Stimulated activated naive CD8-positive, alpha-beta T cell treated with anti-CD3 and anti-CD28 coated beads, Interleukin-15, Interleukin-2, amounts not matched to agents 100 U/mL and 50 U/mL, for 24 hours (primary cell): ENCODE results near the gene ANKS4B.
"Not testable (repeated sequence)": the region's sequence is repeated elsewhere in the genome, so short reads cannot be mapped to it uniquely, and the experiment has no call there.

ENCODE experiments used
- ATAC-seq: fragments of 150-1000 bp; cut with Tn5 transposase; one replicate; pipeline ENCODE4 v1.10.0; 2021
- DNase-seq: peaks from one replicate; pipeline ENCODE4 v3.0.0; 2021

Gene ANKS4B

GRCh38 chr16:21262779-21263639, 29.5 kb downstream of the ANKS4B start:
- DNase-seq, result no peak
- no peak for ATAC-seq

- ATAC-seq (no peak), DNase-seq (no peak)
Observed at GRCh38 chr16:21263640-21264570, 30.4 kb downstream of the ANKS4B start.

- no peak for ATAC-seq
Observed at GRCh38 chr16:21264571-21265036, 31.1 kb downstream of the ANKS4B start.

GRCh38 chr16:21265104-21265837, 31.8 kb downstream of the ANKS4B start:
- DNase-seq (no peak), ATAC-seq (no peak)

More at GRCh38 chr16:21264571-21265036, 31.1 kb downstream of the ANKS4B start:
- no peak for DNase-seq

- ATAC-seq, result no peak
- DNase-seq, result no peak
Observed at GRCh38 chr16:21267298-21267697, 33.8 kb downstream of the ANKS4B start.

GRCh38 chr16:21268236-21268635, 34.7 kb downstream of the ANKS4B start:
- DNase-seq, result no peak
- ATAC-seq, result no peak

GRCh38 chr16:21272253-21272652, 38.8 kb downstream of the ANKS4B start:
- ATAC-seq, result no peak

GRCh38 chr16:21272763-21273162, 39.3 kb downstream of the ANKS4B start:
- ATAC-seq, DNase-seq: not testable (repeated sequence)

More at GRCh38 chr16:21272253-21272652, 38.8 kb downstream of the ANKS4B start:
- DNase-seq, result no peak

GRCh38 chr16:21274172-21274726, 40.8 kb downstream of the ANKS4B start:
- ATAC-seq (no peak), DNase-seq (no peak)

- DNase-seq (no peak), ATAC-seq (no peak)
Observed at GRCh38 chr16:21275529-21275928, 42.0 kb downstream of the ANKS4B start.

- DNase-seq (no peak), ATAC-seq (no peak)
Observed at GRCh38 chr16:21276090-21276489, 42.6 kb downstream of the ANKS4B start.

GRCh38 chr16:21277045-21277926, 43.8 kb downstream of the ANKS4B start:
- DNase-seq (no peak), ATAC-seq (no peak)

- peak; percentile 71 for DNase-seq
- peak; percentile 92 for ATAC-seq
Observed at GRCh38 chr16:21277927-21278706, 44.6 kb downstream of the ANKS4B start, which contains the start of gene CRYM. TSS of gene CRYM (minus strand) at chr16:21278290. CDS start at chr16:21278251, 39 bp downstream.

- no peak for DNase-seq
- ATAC-seq, result no peak
Observed at GRCh38 chr16:21279501-21279900, 46.0 kb downstream of the ANKS4B start.

GRCh38 chr16:21281698-21282389, 48.3 kb downstream of the ANKS4B start:
- DNase-seq, result no peak

GRCh38 chr16:21283521-21284289, 50.2 kb downstream of the ANKS4B start:
- DNase-seq (peak; percentile 27), ATAC-seq (peak; percentile 52)

More at GRCh38 chr16:21281698-21282389, 48.3 kb downstream of the ANKS4B start:
- no peak for ATAC-seq

GRCh38 chr16:21284414-21284813, 50.9 kb downstream of the ANKS4B start:
- DNase-seq, result no peak
- no peak for ATAC-seq

- ATAC-seq, result no peak
- no peak for DNase-seq
Observed at GRCh38 chr16:21285314-21285713, 51.8 kb downstream of the ANKS4B start.
